MM.1S (cell line): ENCODE results near the gene LHCGR.

Experiments used
- CTCF ChIP-seq: fragments of 300-600 bp; sonication (generic); IDR thresholded peaks from 2 replicates; pipeline ENCODE4 v1.5.1; 2016; ENCODE audit warnings: antibody characterized with exemption, low read length, mixed read lengths
- EZH2phosphoT487 ChIP-seq: fragments of 300-600 bp; sonication (generic); IDR thresholded peaks from 2 replicates; pipeline ENCODE4 v1.6.1; 2018; ENCODE audit warnings: antibody characterized with exemption, low read length

GRCh38 chr2:48719480-48720177 lies 35.9 kb downstream of the LHCGR start:
- TF ChIP-seq CTCF (no peak), EZH2phosphoT487 (no peak)
